Thyroid gland (tissue), 4 donors: Measurements from ENCODE around the gene NDUFAF8. TPM values are rescaled to one million over a fixed set of nuclear protein-coding genes. Genes with fewer than 3 reads are reported as not detected.

Experiments used
- DNase-seq, 2 donors: peaks; one replicate each; pipeline ENCODE4 v3.0.0-alpha.2; 2019
- H3K27ac ChIP-seq, 3 donors: fragments of 200-600 bp; sonication (generic); 1 replicate in 2 of 3; 2 replicates in 1 of 3; pipeline ENCODE4 v1.5.1; 2016 to 2019; ENCODE audit warnings: mild to moderate bottlenecking in 1 of 3, moderate library complexity in 1 of 3
- H3K27me3 ChIP-seq: fragments of 200-600 bp; sonication (generic); one replicate; pipeline ENCODE4 v1.5.1; 2019
- H3K36me3 ChIP-seq, 2 donors: fragments of 200-600 bp; sonication (generic); one replicate each; pipeline ENCODE4 v1.5.1; 2016 to 2019
- H3K4me1 ChIP-seq, 2 donors: fragments of 200-600 bp; sonication (generic); one replicate each; pipeline ENCODE4 v1.5.1; 2017 to 2019
- H3K4me3 ChIP-seq, 3 donors: fragments of 200-600 bp; sonication (generic); replicated peaks in 1 of 3; 1 replicate in 2 of 3; 2 replicates in 1 of 3; pipeline ENCODE4 v1.5.1; 2016; ENCODE audit warnings: mild to moderate bottlenecking in 1 of 3
- H3K9me3 ChIP-seq: fragments of 200-600 bp; sonication (generic); one replicate; pipeline ENCODE4 v1.5.1; 2017
- CTCF ChIP-seq, 6 experiments: fragments of 200-600 bp in 3 of 6; fragments of 450-650 bp in 3 of 6; sonication (generic) in 3 of 6; IDR thresholded peaks; one replicate each; pipeline ENCODE4 v1.5.1; 2016 to 2019; ENCODE audit warnings: antibody characterized with exemption in 6 of 6, mild to moderate bottlenecking in 2 of 6, inconsistent platforms in 1 of 6, moderate library complexity in 1 of 6
- POLR2A ChIP-seq, 2 donors: fragments of 450-650 bp; IDR thresholded peaks; one replicate each; pipeline ENCODE4 v1.6.1; 2017; ENCODE audit warnings: antibody characterized with exemption in 2 of 2, mild to moderate bottlenecking in 2 of 2, moderate library complexity in 1 of 2
- WGBS, 2 donors: methylation state at CpG; one replicate each; pipeline ENCODE4 v1.1.5; 2017; 5-methylcytosine and 5-hydroxymethylcytosine counted together
- intact Hi-C: fragments of 100-400 bp; cut with DNase I; formaldehyde crosslinking; loops from one replicate; pipeline ENCODE4 v1.15.1; 2023
- total RNA-seq, 4 donors: library from RNA; depleted of rRNA; stranded (reverse); fragments of >200 nt; gene quantifications; one replicate each; pipeline ENCODE4 v1.2.3, GENCODE V29; 2016

NDUFAF8 gene
- total RNA-seq, 4 donors from 2014 or later: 17.0 to 107 (median 53.7) TPM

GRCh38 chr17:81279278-81280275 is 40.5 kb downstream of the NDUFAF8 start:
- TF ChIP-seq CTCF (IDR thresholded peaks at IDR 0.05): no peak
- TF ChIP-seq POLR2A (IDR thresholded peaks at IDR 0.05): no peak
- intact Hi-C loops: no loop called here
- no peak for DNase-seq
- Histone ChIP-seq H3K9me3 (no peaks in the 10 kb centered on the region), H3K4me3 (no peak overlapping the region), H3K27ac (no peak overlapping the region), H3K4me1 (peaks cover 14 to 22% of the 10 kb centered on the region in 2 donors), H3K27me3 (no peaks in the 10 kb centered on the region), H3K36me3 (peaks cover 24 to 32% of the 10 kb centered on the region in 2 donors)
- WGBS, 2 donors: 97 to 98% methylated on average over 50 of the region's 50 CpGs

DNA sequence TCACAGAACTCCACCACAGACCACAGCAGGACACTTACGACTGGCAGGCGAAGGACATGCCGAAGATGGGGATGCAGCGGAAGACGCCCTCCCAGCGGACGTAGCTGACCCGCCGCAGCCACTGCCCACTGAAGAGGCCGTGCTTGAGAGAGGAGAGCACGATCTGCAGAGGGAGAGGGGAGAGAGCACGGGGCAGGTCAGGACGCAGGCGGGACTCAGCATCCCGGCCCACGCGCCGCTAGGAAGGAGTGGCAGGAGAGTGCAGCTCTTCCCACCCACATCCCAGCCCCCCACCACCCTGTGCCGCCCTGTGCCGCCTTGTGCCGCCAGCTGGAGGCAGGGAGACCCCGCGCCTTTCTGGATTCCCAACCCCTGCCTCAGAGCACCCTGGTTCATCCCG is 41.5 kb downstream of the NDUFAF8 start:
- intact Hi-C loops: no loop called here
- WGBS, 2 donors: 93% methylated on average over 19 to 23 of the region's 24 CpGs
- H3K36me3 ChIP-seq: peaks cover 17 to 31% of the 10 kb centered on the region in 2 donors
- DNase-seq: no peak
- no peak overlapping the region for H3K4me3 ChIP-seq
- TF ChIP-seq CTCF (IDR thresholded peaks at IDR 0.05) (no peak), POLR2A (IDR thresholded peaks at IDR 0.05) (no peak)
- no peaks in the 10 kb centered on the region for H3K9me3 ChIP-seq
- H3K27ac ChIP-seq: no peak overlapping the region
- H3K4me1 ChIP-seq: peaks cover 14 to 22% of the 10 kb centered on the region in 2 donors
- no peaks in the 10 kb centered on the region for H3K27me3 ChIP-seq

GRCh38 chr17:81282141-81282540 is 43.0 kb downstream of the NDUFAF8 start:
- no peaks in the 10 kb centered on the region for H3K9me3 ChIP-seq
- no peak overlapping the region for H3K27ac ChIP-seq
- no peak for DNase-seq
- H3K4me3 ChIP-seq: no peak overlapping the region
- intact Hi-C loops: no loop called here
- H3K27me3 ChIP-seq: no peaks in the 10 kb centered on the region
- WGBS, 2 donors: 96 to 97% methylated on average over 24 to 28 of the region's 33 CpGs
- peaks cover 17 to 25% of the 10 kb centered on the region in 2 donors for H3K36me3 ChIP-seq
- TF ChIP-seq POLR2A (IDR thresholded peaks at IDR 0.05) (no peak), CTCF (IDR thresholded peaks at IDR 0.05) (no peak)
- peaks cover 15 to 31% of the 10 kb centered on the region in 2 donors for H3K4me1 ChIP-seq

DNA sequence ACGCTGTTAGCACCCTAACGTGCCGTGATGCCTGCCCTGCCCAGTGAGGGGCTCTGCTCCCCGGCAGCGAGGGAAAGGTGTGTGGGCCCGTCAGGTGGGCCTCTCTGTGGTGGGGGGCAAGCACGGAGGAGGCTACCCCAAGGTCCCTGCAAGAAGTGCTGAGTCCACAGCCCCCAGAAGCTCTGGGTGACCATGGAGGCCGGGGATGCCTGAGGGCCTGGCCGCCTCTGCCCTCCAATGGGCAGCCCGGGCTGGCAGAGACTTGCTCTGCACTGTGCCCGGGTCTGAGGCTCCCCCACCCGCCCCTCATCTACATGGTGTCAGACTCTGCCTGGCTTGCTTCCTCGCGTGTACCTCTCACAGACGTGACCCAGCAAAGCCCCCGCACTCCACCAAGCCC is 43.8 kb downstream of the NDUFAF8 start:
- intact Hi-C loops: no loop called here
- Histone ChIP-seq H3K27me3 (no peaks in the 10 kb centered on the region), H3K4me3 (no peak overlapping the region), H3K4me1 (peaks cover 8 to 29% of the 10 kb centered on the region in 2 donors), H3K9me3 (no peaks in the 10 kb centered on the region), H3K27ac (no peak overlapping the region), H3K36me3 (peaks cover 17 to 26% of the 10 kb centered on the region in 2 donors)
- TF ChIP-seq CTCF (IDR thresholded peaks at IDR 0.05): no peak
- TF ChIP-seq POLR2A (IDR thresholded peaks at IDR 0.05): no peak
- DNase-seq: no peak
- 95 to 96% methylated on average over 16 of the region's 16 CpGs for WGBS, 2 donors
